Muscle of leg (tissue), 11 donors: Measurements from ENCODE around the gene STYK1. TPM values are rescaled to one million over a fixed set of nuclear protein-coding genes. Genes with fewer than 3 reads are reported as not detected.
"Not testable (repeated sequence)": the region's sequence is repeated elsewhere in the genome, so short reads cannot be mapped to it uniquely, and the experiment has no call there.

Source experiments
- DNase-seq: peaks from one replicate; pipeline ENCODE4 v3.0.0; 2013
- H3K27ac ChIP-seq: one replicate; pipeline ENCODE4 v1.5.1; 2013; ENCODE audit warnings: mild to moderate bottlenecking, low read length, control low read depth
- H3K27me3 ChIP-seq: one replicate; pipeline ENCODE4 v1.6.1; 2013; ENCODE audit warnings: low read length; ENCODE audit not compliant: control insufficient read depth, insufficient read depth
- H3K36me3 ChIP-seq: one replicate; pipeline ENCODE4 v1.6.1; 2013; ENCODE audit warnings: low read length; ENCODE audit not compliant: control insufficient read depth, insufficient read depth
- H3K4me1 ChIP-seq: one replicate; pipeline ENCODE4 v1.6.1; 2013; ENCODE audit warnings: low read length; ENCODE audit not compliant: control insufficient read depth, insufficient read depth
- H3K4me3 ChIP-seq: one replicate; pipeline ENCODE4 v1.5.1; 2013; ENCODE audit warnings: low read length, control low read depth
- H3K9me3 ChIP-seq: replicated peaks from 2 replicates; pipeline ENCODE4 v1.6.1; 2013; ENCODE audit warnings: low read depth, low read length; ENCODE audit not compliant: control insufficient read depth
- WGBS: methylation state at CpG from one replicate; pipeline ENCODE4 v1.1.5; 2013; ENCODE audit warnings: missing lambda C conversion rate; ENCODE audit not compliant: insufficient coverage; 5-methylcytosine and 5-hydroxymethylcytosine counted together
- polyA plus RNA-seq, 8 donors: library from polyadenylated mRNA; unstranded; fragments of 120-200 nt; gene quantifications; one replicate each; pipeline versions ENCODE4 v1.2.1 to v1.2.3, GENCODE V29; 2013; ENCODE audit warnings: inconsistent platforms in 1 of 8, low replicate concordance in 1 of 8; ENCODE audit not compliant: insufficient read length in 8 of 8, insufficient read depth in 1 of 8
- total RNA-seq: library from RNA; stranded (reverse); fragments of 120-200 nt; gene quantifications from one replicate; pipeline ENCODE4 v1.2.4, GENCODE V29; 2013

The STYK1 gene
- total and polyA plus RNA-seq, 9 donors = 0.10 to 0.39 (median 0.13) TPM; not detected in 5

DNA sequence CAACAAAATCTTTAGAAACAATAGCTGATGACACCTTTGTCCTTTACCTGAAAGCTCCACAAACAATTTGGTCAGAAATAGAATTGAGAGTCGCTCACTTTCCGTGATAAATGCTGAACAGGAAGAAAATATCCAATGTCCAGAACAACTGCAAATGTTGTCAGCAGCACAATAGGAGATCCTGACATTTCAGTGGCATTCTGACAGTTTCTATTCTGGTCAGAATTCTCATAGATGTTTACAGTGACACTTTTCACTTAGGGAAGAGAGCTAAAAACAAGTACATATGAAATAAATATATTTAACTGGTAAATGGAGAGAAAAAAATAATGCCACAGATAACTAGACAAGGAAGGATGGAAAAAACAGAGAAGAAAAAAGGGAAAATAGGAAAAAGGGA lies 99.5 kb downstream of the STYK1 start:
- no peaks in the 10 kb centered on the region for H3K27me3 ChIP-seq

DNA sequence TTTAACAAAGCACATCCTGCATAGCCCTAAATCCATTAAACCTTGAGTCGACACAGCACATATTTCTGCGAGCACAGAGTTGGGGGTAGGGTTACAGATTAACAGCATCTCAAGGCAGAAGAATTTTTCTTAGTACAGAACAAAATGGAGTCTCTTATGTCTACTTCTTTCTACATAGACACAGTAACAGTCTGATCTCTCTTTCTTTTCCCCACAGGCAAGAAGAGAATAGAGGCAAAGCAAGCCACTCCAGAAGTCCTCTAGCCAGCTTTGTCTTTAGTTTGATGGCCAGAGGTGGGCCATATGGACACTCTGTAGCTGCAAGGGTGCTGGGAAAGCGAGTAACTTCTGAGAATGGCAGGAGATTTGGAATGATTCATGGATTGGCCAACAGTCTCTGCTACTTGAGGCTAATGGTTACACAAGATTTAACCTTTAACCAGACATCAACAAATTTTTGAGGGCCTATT lies 101.8 kb downstream of the STYK1 start:
- not testable (repeated sequence) for DNase-seq, H3K4me3 ChIP-seq, H3K4me1 ChIP-seq, H3K36me3 ChIP-seq, H3K27me3 ChIP-seq, H3K27ac ChIP-seq, H3K9me3 ChIP-seq
- WGBS = no CpG with 5 or more reads among the region's 3 CpGs

More for the DNA sequence above, 99.5 kb downstream of the STYK1 start:
- H3K27ac ChIP-seq = no peak overlapping the region
- no peaks in the 10 kb centered on the region for H3K9me3 ChIP-seq
- 60% methylated on average over 1 of the region's 2 CpGs for WGBS
- DNase-seq = no peak
- H3K36me3 ChIP-seq = no peaks in the 10 kb centered on the region
- no peak overlapping the region for H3K4me3 ChIP-seq
- no peaks in the 10 kb centered on the region for H3K4me1 ChIP-seq

DNA sequence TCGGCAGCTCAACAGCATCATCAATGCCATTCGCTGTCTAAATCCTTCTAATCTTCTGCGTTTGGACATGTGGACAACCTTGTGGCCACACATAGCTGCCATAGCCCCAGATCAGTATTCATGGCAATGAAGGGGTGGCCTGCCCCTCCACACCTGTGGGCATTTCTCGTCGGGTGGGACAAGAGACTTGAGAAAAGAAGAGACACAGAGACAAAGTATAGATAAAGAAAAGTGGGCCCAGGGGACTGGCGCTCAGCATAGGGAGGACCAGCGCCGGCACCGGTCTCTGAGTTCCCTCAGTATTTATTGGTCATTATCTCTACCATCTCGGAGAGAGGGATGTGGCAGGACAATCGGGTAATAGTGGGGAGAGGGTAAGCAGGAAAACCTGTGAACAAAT lies 102.7 kb downstream of the STYK1 start:
- WGBS = 97% methylated on average over 6 of the region's 11 CpGs
- Histone ChIP-seq H3K4me1 (no peaks in the 10 kb centered on the region), H3K9me3 (no peaks in the 10 kb centered on the region), H3K27me3 (no peaks in the 10 kb centered on the region), H3K27ac (no peak overlapping the region), H3K36me3 (no peaks in the 10 kb centered on the region), H3K4me3 (no peak overlapping the region)
- DNase-seq = no peak

Other genes starting within 250 kb of the STYK1 start
- 0.13 TPM for gene KLRC2, start 238.0 kb downstream of the STYK1 start, total RNA-seq
- gene KLRC2, start 238.0 kb downstream of the STYK1 start, polyA plus RNA-seq = under 1 TPM in 3 of 8 donors, not detected in 5; 0.33 to 0.68 (median 0.43) TPM
- 0.22 TPM for gene KLRC1, start 220.7 kb downstream of the STYK1 start, total RNA-seq
- under 1 TPM; 0.10 to 0.64 (median 0.34) TPM for gene KLRC1, start 220.7 kb downstream of the STYK1 start, polyA plus RNA-seq
- gene EIF2S3B, start 168.2 kb downstream of the STYK1 start, total RNA-seq = 0.71 TPM
- gene EIF2S3B, start 168.2 kb downstream of the STYK1 start, polyA plus RNA-seq = 1 to 10 TPM in 4 of 8 donors, under 1 TPM in 4; 0.75 to 5.1 (median 1.2) TPM
- gene MAGOHB, start 60.4 kb downstream of the STYK1 start, total RNA-seq = 24.7 TPM
- gene MAGOHB, start 60.4 kb downstream of the STYK1 start, polyA plus RNA-seq = 10 to 100 TPM; 23.7 to 37.9 (median 27.8) TPM
- gene YBX3, start 49.3 kb upstream of the STYK1 start, total RNA-seq = 156 TPM
- 1,000 to 10,000 TPM in 1 of 8 donors, 100 to 1,000 TPM in 7; 466 to 1,043 (median 809) TPM for gene YBX3, start 49.3 kb upstream of the STYK1 start, polyA plus RNA-seq
- not detected for gene TAS2R7, start 128.6 kb upstream of the STYK1 start, total RNA-seq
- not detected for gene TAS2R7, start 128.6 kb upstream of the STYK1 start, polyA plus RNA-seq
- gene TAS2R8, start 133.2 kb upstream of the STYK1 start, total RNA-seq = 0.04 TPM
- gene TAS2R8, start 133.2 kb upstream of the STYK1 start, polyA plus RNA-seq = not detected
- not detected for gene TAS2R9, start 136.1 kb upstream of the STYK1 start, total RNA-seq
- not detected for gene TAS2R9, start 136.1 kb upstream of the STYK1 start, polyA plus RNA-seq
- 0.71 TPM for gene TAS2R10, start 152.3 kb upstream of the STYK1 start, total RNA-seq
- gene TAS2R10, start 152.3 kb upstream of the STYK1 start, polyA plus RNA-seq = 1 to 10 TPM in 2 of 8 donors, under 1 TPM in 6; 0.27 to 1.1 (median 0.78) TPM
- gene PRR4, start 175.4 kb upstream of the STYK1 start, total RNA-seq = 4.8 TPM
- 1 to 10 TPM; 2.3 to 6.3 (median 3.3) TPM for gene PRR4, start 175.4 kb upstream of the STYK1 start, polyA plus RNA-seq
- gene PRH1, start 210.2 kb upstream of the STYK1 start, total RNA-seq = 24.7 TPM
- gene PRH1, start 210.2 kb upstream of the STYK1 start, polyA plus RNA-seq = 10 to 100 TPM in 1 of 8 donors, 1 to 10 TPM in 7; 5.5 to 10.6 (median 8.0) TPM
- 1.5 TPM for gene TAS2R13, start 235.5 kb upstream of the STYK1 start, total RNA-seq
- gene TAS2R13, start 235.5 kb upstream of the STYK1 start, polyA plus RNA-seq = under 1 TPM in 3 of 8 donors, not detected in 5; 0.10 to 0.16 (median 0.15) TPM